Measurements from ENCODE around the gene CLEC7A. TPM values are rescaled to one million over a fixed set of nuclear protein-coding genes. Genes with fewer than 3 reads are reported as not detected.

Gene CLEC7A
- total and polyA plus RNA-seq, 2 donors (not counting 1 experiment from before 2014, with no cell fraction given) = 0.03 TPM; not detected in 1

- H3K36me3 ChIP-seq (ENCODE audit: control insufficient read depth, insufficient read depth, low read length) = no peaks in the 10 kb centered on the region
- no peaks in the 10 kb centered on the region for H4K20me1 ChIP-seq (ENCODE audit: control insufficient read depth, extremely low read depth, insufficient read depth, low read length)
- DNase-seq (ENCODE audit: low read depth in 2 of 2) = peak in 1 of 2 donors; percentile 54
Observed at GRCh38 chr12:10119066-10119465, 10.9 kb downstream of the CLEC7A start.

GRCh38 chr12:10115890-10116289 lies 14.1 kb downstream of the CLEC7A start:
- H3K27me3 ChIP-seq (ENCODE audit: control insufficient read depth, insufficient read depth, low read length) = no peaks in the 10 kb centered on the region
- H3K36me3 ChIP-seq (ENCODE audit: control insufficient read depth, insufficient read depth, low read length) = no peaks in the 10 kb centered on the region
- no peaks in the 10 kb centered on the region for H4K20me1 ChIP-seq (ENCODE audit: control insufficient read depth, extremely low read depth, insufficient read depth, low read length)
- no peaks in the 10 kb centered on the region for H3K79me2 ChIP-seq (ENCODE audit: control insufficient read depth, insufficient read depth, low read length)
- no peaks in the 10 kb centered on the region for H3K9me3 ChIP-seq (ENCODE audit: control insufficient read depth, insufficient read depth, low read depth, low read length)
- no peaks in the 10 kb centered on the region for H3K4me1 ChIP-seq (ENCODE audit: control insufficient read depth, extremely low read depth, insufficient read depth, low read length)
- DNase-seq (ENCODE audit: low read depth in 2 of 2) = no peak
- no peak overlapping the region for H3K9ac ChIP-seq (ENCODE audit: insufficient read depth, low read length)
- H2AFZ ChIP-seq (ENCODE audit: low read length) = no peak overlapping the region
- no peak overlapping the region for H3K27ac ChIP-seq (ENCODE audit: insufficient read depth, low read length)
- no peak overlapping the region for H3K4me2 ChIP-seq (ENCODE audit: extremely low read depth, insufficient read depth, low read length)
- no peak overlapping the region for H3K4me3 ChIP-seq (replicated peaks in 1 of 4; ENCODE audit: control extremely low read depth in 1 of 4, insufficient read depth in 1 of 4, low read depth in 3 of 4, low read length in 4 of 4)
- TF ChIP-seq EZH2 (IDR thresholded peaks at IDR 0.05; ENCODE audit: low read length, missing control alignments) = no peak
- no peak for TF ChIP-seq CTCF (conservative IDR thresholded peaks at IDR 0.05 in 1 of 2, IDR thresholded peaks at IDR 0.05 in 1 of 2; ENCODE audit: low read depth in 1 of 2, low read length in 2 of 2)

More at GRCh38 chr12:10119066-10119465, 10.9 kb downstream of the CLEC7A start:
- no peak overlapping the region for H3K4me2 ChIP-seq (ENCODE audit: extremely low read depth, insufficient read depth, low read length)
- H3K9me3 ChIP-seq (ENCODE audit: control insufficient read depth, insufficient read depth, low read depth, low read length) = no peaks in the 10 kb centered on the region
- H3K4me3 ChIP-seq (replicated peaks in 1 of 4; ENCODE audit: control extremely low read depth in 1 of 4, insufficient read depth in 1 of 4, low read depth in 3 of 4, low read length in 4 of 4) = no peak overlapping the region
- no peak overlapping the region for H3K27ac ChIP-seq (ENCODE audit: insufficient read depth, low read length)
- no peak overlapping the region for H2AFZ ChIP-seq (ENCODE audit: low read length)
- TF ChIP-seq EZH2 (IDR thresholded peaks at IDR 0.05; ENCODE audit: low read length, missing control alignments) (no peak), CTCF (conservative IDR thresholded peaks at IDR 0.05 in 1 of 2, IDR thresholded peaks at IDR 0.05 in 1 of 2; ENCODE audit: low read depth in 1 of 2, low read length in 2 of 2) (no peak)
- H3K4me1 ChIP-seq (ENCODE audit: control insufficient read depth, extremely low read depth, insufficient read depth, low read length) = no peaks in the 10 kb centered on the region
- no peaks in the 10 kb centered on the region for H3K27me3 ChIP-seq (ENCODE audit: control insufficient read depth, insufficient read depth, low read length)
- H3K9ac ChIP-seq (ENCODE audit: insufficient read depth, low read length) = no peak overlapping the region
- no peaks in the 10 kb centered on the region for H3K79me2 ChIP-seq (ENCODE audit: control insufficient read depth, insufficient read depth, low read length)

GRCh38 chr12:10115311-10115710 lies 14.7 kb downstream of the CLEC7A start:
- Histone ChIP-seq H3K27me3 (ENCODE audit: control insufficient read depth, insufficient read depth, low read length) (no peaks in the 10 kb centered on the region), H3K4me2 (ENCODE audit: extremely low read depth, insufficient read depth, low read length) (no peak overlapping the region), H2AFZ (ENCODE audit: low read length) (no peak overlapping the region), H3K9me3 (ENCODE audit: control insufficient read depth, insufficient read depth, low read depth, low read length) (no peaks in the 10 kb centered on the region), H3K4me1 (ENCODE audit: control insufficient read depth, extremely low read depth, insufficient read depth, low read length) (no peaks in the 10 kb centered on the region), H3K27ac (ENCODE audit: insufficient read depth, low read length) (no peak overlapping the region), H3K4me3 (replicated peaks in 1 of 4; ENCODE audit: control extremely low read depth in 1 of 4, insufficient read depth in 1 of 4, low read depth in 3 of 4, low read length in 4 of 4) (no peak overlapping the region), H3K36me3 (ENCODE audit: control insufficient read depth, insufficient read depth, low read length) (no peaks in the 10 kb centered on the region), H3K9ac (ENCODE audit: insufficient read depth, low read length) (no peak overlapping the region), H3K79me2 (ENCODE audit: control insufficient read depth, insufficient read depth, low read length) (no peaks in the 10 kb centered on the region), H4K20me1 (ENCODE audit: control insufficient read depth, extremely low read depth, insufficient read depth, low read length) (no peaks in the 10 kb centered on the region)
- no peak for TF ChIP-seq EZH2 (IDR thresholded peaks at IDR 0.05; ENCODE audit: low read length, missing control alignments)
- no peak for TF ChIP-seq CTCF (conservative IDR thresholded peaks at IDR 0.05 in 1 of 2, IDR thresholded peaks at IDR 0.05 in 1 of 2; ENCODE audit: low read depth in 1 of 2, low read length in 2 of 2)
- no peak for DNase-seq (ENCODE audit: low read depth in 2 of 2)
